Activated naive CD4-positive, alpha-beta T cell treated with anti-CD3 and anti-CD28 coated beads, Interleukin-2, amount 50 U/mL, for 72 hours (primary cell): Measurements from ENCODE around the gene PTCH2. TPM values are rescaled to one million over a fixed set of nuclear protein-coding genes. Genes with fewer than 3 reads are reported as not detected.

ENCODE experiments used
- ATAC-seq, 2 donors: fragments of 150-1000 bp; cut with Tn5 transposase; 2 replicates each; pipeline ENCODE4 v1.10.0; 2021; ENCODE audit warnings: mild to moderate bottlenecking in 2 of 2, moderate library complexity in 2 of 2
- DNase-seq, 2 donors: peaks; one replicate each; pipeline ENCODE4 v3.0.0; 2021 to 2022; ENCODE audit warnings: low spot score in 2 of 2
- H3K27ac Mint-ChIP-seq, 2 donors: one replicate each; pipeline ENCODE4 v1.8.0; 2022; ENCODE audit warnings: mild to moderate bottlenecking in 2 of 2, mixed read lengths in 2 of 2
- H3K36me3 Mint-ChIP-seq, 2 donors: one replicate each; pipeline ENCODE4 v1.8.0; 2022; ENCODE audit warnings: mixed read lengths in 2 of 2
- H3K9me3 Mint-ChIP-seq, 2 donors: one replicate each; pipeline ENCODE4 v1.8.0; 2022; ENCODE audit warnings: mixed read lengths in 2 of 2
- total RNA-seq, 2 donors: library from RNA; stranded (reverse); gene quantifications; one replicate each; pipeline ENCODE4 v1.2.3, GENCODE V29; 2022

PTCH2 gene
- total RNA-seq, 2 donors from 2014 or later = 0.99 to 1.5 TPM

DNA sequence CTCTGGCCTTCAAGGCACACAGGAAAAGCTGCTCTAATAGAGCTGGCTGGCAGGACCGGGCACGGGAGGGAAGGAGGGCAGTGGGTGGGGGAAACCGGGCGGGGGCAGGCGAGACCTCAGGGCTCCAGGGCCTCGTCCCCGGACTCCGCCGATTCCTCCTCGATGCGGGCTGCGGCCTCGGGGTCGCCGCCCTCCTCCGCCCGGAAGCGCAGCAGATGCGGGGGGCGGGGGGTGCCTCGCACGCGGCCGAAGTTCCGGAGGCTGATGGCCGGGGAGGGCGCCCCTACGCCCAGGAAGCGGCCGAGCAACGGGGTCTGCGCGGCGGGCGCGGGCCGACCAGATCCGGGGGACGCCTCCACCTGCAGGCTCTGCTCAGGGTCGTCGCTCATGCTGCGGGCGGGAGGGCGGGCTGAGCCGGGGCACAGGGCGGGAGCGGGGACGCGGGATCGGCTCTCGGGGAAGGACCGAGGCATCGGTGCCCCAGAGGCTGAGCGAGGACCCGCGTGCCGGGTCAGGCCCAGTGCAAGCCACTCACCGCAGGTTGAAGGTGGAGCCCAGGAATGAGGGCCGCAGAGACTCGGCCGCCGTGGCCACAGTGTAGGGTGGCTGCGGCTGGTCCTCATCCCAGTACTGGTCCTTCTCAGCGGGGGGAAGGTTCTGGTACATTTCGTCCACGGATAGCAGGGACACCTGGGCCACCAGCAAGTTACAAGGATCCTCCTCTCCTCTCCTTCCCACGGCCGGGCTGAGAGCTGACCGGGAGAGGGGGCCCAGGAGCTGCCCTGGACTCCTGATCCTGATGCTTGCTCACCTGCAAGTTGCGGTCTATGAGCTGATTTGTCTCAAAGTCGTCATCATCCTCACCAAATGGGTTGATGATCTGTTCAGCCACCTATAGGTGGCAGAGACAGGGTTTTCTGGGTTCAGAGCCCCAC, 58.7 kb downstream of the PTCH2 start:
- peak overlapping the region; percentile 44 to 77 for H3K27ac Mint-ChIP-seq
- no peaks in the 10 kb centered on the region for H3K9me3 Mint-ChIP-seq
- peaks cover 5 to 22% of the 10 kb centered on the region in 2 donors for H3K36me3 Mint-ChIP-seq
- DNase-seq (no peak), ATAC-seq (peak; percentile 34 to 42)

DNA sequence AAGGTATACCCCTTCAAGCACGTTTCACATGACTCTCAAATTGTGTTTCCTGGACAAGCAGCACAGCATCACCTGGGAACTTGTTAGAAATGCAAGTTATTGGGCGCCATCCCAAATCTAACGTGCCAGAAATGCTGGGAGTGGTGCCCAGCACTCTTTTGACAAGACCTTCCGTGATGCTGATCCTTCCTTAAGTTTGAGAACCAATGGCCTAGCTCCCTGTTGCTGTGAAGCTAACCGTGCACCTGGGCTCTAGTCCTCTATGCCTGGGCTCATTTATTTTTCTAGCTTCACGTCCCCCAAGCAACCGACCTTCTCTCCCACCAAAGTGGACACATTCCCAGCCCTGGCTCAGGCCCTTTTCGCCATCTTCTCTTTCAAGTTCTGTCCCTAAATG, 59.4 kb downstream of the PTCH2 start:
- H3K9me3 Mint-ChIP-seq = no peaks in the 10 kb centered on the region
- DNase-seq (no peak), ATAC-seq (no peak)
- peaks cover 12 to 28% of the 10 kb centered on the region in 2 donors for H3K36me3 Mint-ChIP-seq
- H3K27ac Mint-ChIP-seq = peak overlapping the region in 1 of 2 donors; percentile 44

DNA sequence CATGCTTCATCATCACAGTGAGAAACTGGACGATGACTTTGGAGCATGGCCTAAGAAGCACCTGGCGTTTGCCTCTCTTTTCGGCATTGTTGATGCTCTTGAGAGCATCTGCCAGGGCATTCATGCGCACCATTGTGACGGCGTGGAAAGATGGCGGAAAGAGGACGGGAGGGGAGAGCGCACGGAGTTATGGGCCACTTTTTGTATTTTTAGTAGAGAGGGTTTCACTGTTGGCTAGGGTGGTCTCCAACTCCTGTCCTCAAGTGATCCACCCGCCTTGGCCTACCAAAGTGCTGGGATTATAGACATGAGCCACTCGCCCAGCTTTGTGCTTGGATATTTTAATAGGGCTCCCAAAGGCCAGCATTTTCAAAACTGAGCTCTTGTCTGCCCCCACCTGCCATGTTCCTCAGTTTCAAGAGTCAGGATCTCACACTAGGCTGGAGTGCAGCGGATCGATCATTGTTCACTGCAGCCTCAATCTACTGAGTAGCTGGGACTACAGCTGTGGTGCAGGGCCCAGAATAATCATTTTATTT, 62.4 kb downstream of the PTCH2 start:
- peaks cover 41 to 59% of the 10 kb centered on the region in 2 donors for H3K36me3 Mint-ChIP-seq
- H3K27ac Mint-ChIP-seq = peak overlapping the region; percentile 35 to 65
- ATAC-seq (no peak), DNase-seq (no peak)
- no peaks in the 10 kb centered on the region for H3K9me3 Mint-ChIP-seq

DNA sequence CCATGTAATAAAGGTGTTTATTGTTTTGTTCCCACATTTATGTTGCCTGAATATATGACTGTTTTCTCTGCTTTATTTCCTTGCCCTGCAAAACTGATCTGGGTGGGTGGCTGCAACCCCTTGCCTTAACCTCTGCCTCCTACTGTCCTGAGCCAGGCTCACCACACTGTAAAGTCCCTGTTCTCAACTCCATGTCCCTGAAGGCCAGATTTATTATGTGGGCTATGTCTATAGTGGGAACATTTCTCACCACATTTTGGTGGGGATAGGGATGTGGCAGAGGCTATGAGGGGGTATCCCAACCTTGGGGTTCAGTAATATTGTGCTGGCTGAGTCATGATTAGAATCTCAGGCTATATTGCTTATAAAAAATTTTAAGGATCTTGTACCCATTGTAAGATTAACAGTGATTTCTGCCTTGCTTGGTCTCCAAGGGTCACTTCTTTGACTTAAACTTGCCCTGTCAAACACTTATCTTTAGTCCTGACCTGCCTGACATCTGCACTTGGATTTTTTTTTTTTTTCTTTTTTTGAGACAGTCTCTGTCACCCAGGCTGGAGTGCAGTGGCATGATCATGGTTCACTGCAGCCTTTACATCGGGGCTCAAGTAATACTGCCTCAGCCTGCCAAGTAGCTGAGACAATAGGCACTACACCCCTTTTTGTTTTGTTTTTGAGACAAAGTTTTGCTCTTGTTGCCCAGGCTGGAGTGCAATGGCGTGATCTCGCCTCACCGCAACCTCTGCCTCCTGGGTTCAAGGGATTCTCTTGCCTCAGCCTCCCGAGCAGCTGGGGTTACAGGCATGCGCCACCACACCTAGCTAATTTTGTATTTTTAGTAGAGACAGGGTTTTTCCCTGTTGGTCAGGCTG, 64.1 kb downstream of the PTCH2 start:
- Mint-ChIP-seq H3K9me3 (no peaks in the 10 kb centered on the region), H3K36me3 (peaks cover 49 to 70% of the 10 kb centered on the region in 2 donors), H3K27ac (peak overlapping the region; percentile 19 to 60)
- no peak for DNase-seq
- ATAC-seq = no peak

DNA sequence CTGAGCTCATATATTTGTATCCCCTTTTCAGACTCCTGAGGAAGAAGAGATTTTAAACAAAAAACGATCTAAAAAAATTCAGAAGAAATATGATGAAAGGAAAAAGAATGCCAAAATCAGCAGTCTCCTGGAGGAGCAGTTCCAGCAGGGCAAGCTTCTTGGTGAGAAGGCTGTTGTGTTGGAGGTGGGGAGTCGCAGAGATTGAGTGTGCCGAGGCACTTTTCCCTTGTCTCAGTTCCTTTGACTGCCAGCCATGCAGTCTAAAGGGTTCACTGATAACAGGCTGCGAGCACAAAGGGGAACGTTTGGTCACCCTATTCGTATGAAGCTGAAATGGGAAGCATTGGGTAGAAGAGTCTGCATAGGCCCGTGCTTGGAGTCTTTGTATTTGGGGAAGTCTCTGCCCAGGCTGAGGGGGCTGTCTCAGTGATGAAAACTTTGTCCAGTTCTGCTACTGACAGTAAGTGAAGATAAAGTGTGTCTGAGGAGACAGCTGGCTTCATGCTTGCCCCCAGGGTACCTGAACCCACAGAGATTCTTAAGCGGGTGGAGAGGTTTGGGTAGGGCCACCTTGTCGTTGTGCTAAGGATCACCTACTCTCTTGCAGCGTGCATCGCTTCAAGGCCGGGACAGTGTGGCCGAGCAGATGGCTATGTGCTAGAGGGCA, 65.0 kb downstream of the PTCH2 start:
- DNase-seq (no peak), ATAC-seq (no peak)
- Mint-ChIP-seq H3K9me3 (no peaks in the 10 kb centered on the region), H3K36me3 (peaks cover 49 to 73% of the 10 kb centered on the region in 2 donors), H3K27ac (peak overlapping the region; percentile 93 to 97)

DNA sequence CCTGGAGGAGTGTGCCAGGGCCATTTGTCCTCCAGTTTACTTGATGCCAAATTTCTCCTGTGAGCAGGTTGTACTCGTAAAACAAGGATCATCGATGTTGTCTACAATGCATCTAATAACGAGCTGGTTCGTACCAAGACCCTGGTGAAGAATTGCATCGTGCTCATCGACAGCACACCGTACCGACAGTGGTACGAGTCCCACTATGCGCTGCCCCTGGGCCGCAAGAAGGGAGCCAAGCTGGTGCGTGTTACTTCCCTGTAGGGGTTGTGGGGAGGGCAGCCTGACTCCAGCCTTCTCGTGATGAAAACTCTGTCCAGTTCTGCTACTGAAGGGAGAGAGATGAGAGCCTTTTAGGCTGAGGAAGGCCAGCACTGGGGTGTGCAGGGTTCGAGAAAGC, 65.5 kb downstream of the PTCH2 start:
- H3K36me3 Mint-ChIP-seq = peaks cover 49 to 73% of the 10 kb centered on the region in 2 donors
- peak overlapping the region; percentile 93 to 97 for H3K27ac Mint-ChIP-seq
- H3K9me3 Mint-ChIP-seq = no peaks in the 10 kb centered on the region
- ATAC-seq (no peak), DNase-seq (no peak)

DNA sequence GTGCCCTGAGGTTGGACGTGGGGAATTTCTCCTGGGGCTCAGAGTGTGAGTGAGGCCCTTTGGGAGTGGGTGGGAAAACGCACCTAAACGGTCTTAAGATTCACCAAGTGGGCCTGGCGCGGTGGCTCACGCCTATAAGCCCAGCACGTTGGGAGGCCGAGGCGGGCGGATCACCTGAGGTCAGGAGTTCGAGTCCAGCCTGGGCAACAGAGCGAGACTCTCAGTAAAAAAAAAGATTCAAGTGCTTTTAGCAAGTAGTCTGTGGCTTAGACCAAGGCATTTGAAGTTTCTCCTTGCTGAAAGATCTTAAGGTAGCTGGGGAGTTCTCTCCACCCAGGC, 66.4 kb downstream of the PTCH2 start:
- DNase-seq (no peak), ATAC-seq (no peak)
- Mint-ChIP-seq H3K9me3 (no peaks in the 10 kb centered on the region), H3K36me3 (peaks cover 49 to 72% of the 10 kb centered on the region in 2 donors), H3K27ac (peak overlapping the region; percentile 93 to 97)

DNA sequence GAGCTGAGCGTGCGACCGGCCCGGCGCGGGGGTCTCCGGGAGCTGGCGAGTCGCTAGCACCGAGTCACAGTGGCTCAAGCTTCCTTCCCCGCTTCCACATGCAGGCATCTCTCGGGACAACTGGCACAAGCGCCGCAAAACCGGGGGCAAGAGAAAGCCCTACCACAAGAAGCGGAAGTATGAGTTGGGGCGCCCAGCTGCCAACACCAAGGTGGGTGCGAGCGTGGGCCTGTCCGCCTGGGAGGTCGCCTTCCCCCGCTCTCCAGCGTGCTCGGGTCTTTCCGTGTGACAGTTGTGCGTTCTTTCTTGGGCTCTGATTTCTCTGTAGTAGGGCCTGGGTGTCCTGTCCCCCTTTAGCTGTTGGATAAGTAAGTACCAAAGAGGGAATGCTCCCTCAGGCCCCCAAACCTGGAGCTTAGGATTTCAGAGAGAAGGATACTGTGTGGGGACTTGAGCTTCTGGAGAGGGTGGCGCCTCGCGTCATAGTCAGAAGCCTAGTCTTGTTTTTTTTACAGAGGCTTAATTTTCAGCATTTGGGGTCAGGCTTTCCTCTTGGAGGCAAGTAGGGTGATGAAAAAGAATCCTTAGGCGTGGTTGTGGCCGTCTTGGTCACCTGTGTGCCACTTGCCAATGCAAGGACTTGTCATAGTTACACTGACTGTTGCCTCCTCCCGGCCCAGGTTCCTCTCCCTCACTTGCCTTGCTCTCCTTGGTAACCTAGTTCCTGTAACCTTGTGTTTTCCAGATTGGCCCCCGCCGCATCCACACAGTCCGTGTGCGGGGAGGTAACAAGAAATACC, 66.9 kb downstream of the PTCH2 start:
- Mint-ChIP-seq H3K27ac (peak overlapping the region; percentile 93 to 97), H3K36me3 (peaks cover 49 to 66% of the 10 kb centered on the region in 2 donors), H3K9me3 (no peaks in the 10 kb centered on the region)
- ATAC-seq (peak; percentile 7 to 38), DNase-seq (peak in 1 of 2 donors; percentile 66)

DNA sequence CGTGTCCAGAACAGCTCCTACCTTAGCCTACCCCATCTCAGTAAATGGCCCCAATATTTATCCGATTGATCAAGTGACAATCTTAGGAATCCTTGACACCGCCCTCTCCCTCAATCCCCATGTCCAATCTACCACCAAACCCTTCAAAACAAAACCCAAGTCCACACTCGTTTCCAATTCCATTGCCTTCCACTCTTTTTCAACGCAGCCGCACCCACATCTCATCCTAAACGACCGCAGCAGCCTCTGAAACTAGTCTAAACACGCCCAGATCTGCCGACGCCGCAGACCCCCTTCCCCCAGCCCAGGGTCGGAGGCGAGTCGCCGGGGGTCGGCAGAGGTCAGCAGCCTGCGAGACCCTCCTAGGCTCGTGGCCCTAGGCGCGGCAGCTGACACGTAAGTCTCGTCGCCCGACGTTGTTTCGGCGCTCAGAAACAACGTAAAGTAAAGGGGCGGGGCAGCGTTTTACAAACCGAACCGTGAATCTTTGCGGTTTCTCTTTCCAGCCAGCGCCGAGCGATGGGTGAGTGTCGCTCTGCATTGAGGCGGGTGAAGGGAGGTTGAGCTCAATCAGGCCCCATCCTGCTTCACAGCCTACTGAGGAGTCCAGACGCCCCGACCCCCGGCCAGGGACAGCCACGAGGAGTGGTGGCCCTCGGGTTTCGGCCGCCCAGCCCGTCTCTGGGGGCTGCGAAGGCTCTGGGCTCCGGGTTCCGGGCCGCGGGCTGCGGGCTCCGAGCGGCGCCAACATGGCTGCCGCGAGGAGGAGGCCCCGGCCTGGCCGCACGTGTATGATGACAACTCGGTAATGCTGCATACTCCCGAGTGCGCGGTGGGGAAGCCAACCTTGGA, 67.7 kb downstream of the PTCH2 start, which contains the start of gene RPS8:
TSS of gene RPS8 (plus strand) at position 463 of the 852 bp plus-strand sequence. CDS start at position 520, 57 bp downstream.
- H3K36me3 Mint-ChIP-seq = peaks cover 47 to 58% of the 10 kb centered on the region in 2 donors
- H3K9me3 Mint-ChIP-seq = no peaks in the 10 kb centered on the region
- DNase-seq (peak; percentile 84 to 90), ATAC-seq (peak; percentile 83 to 88)
- H3K27ac Mint-ChIP-seq = peak within 1 kb of the TSS; percentile 93 to 97

Other genes starting within 250 kb of the PTCH2 start
- 1 to 10 TPM; 4.4 to 5.2 TPM for gene TMEM53, start 168.8 kb downstream of the PTCH2 start, total RNA-seq
- 100 to 1,000 TPM; 102 to 155 TPM for gene ARMH1, start 168.5 kb downstream of the PTCH2 start, total RNA-seq
- gene RNU5D-1, start 112.1 kb downstream of the PTCH2 start, total RNA-seq = not detected
- 100 to 1,000 TPM in 1 of 2 donors, 10 to 100 TPM in 1; 95.2 to 228 TPM for gene KIF2C, start 103.4 kb downstream of the PTCH2 start, total RNA-seq
- gene RPS8, start 67.7 kb downstream of the PTCH2 start, total RNA-seq = 1,000 to 10,000 TPM; 2,726 to 3,052 TPM
- 1 to 10 TPM in 1 of 2 donors, under 1 TPM in 1; 0.80 to 1.8 TPM for gene BEST4, start 55.1 kb downstream of the PTCH2 start, total RNA-seq
- 10 to 100 TPM; 39.6 to 80.8 TPM for gene PLK3, start 42.9 kb downstream of the PTCH2 start, total RNA-seq
- gene DYNLT4, start 35.9 kb downstream of the PTCH2 start, total RNA-seq = under 1 TPM; 0.32 to 0.80 TPM
- 10 to 100 TPM in 1 of 2 donors, 1 to 10 TPM in 1; 9.7 to 16.7 TPM for gene BTBD19, start 34.7 kb downstream of the PTCH2 start, total RNA-seq
- gene EIF2B3, start 143.3 kb upstream of the PTCH2 start, total RNA-seq = 10 to 100 TPM; 35.8 to 43.4 TPM
- gene HECTD3, start 168.1 kb upstream of the PTCH2 start, total RNA-seq = 10 to 100 TPM; 23.9 to 24.3 TPM
- 100 to 1,000 TPM; 149 to 176 TPM for gene UROD, start 169.0 kb upstream of the PTCH2 start, total RNA-seq